ENCODE data around the gene ERICH3. TPM values are rescaled to one million over a fixed set of nuclear protein-coding genes. Genes with fewer than 3 reads are reported as not detected.

ERICH3 gene
- polyA plus RNA-seq, 2 donors: under 0.01 to 0.02 TPM

- Histone ChIP-seq H3K4me1 (ENCODE audit: control insufficient read depth in 2 of 2, insufficient read depth in 2 of 2, low read length in 1 of 2) (no peaks in the 10 kb centered on the region), H3K9me3 (ENCODE audit: control insufficient read depth in 2 of 2, insufficient read depth in 1 of 2, low read depth in 1 of 2, low read length in 1 of 2) (no peaks in the 10 kb centered on the region), H3K4me3 (ENCODE audit: low read depth in 1 of 2, low read length in 2 of 2) (no peak overlapping the region), H3K27ac (ENCODE audit: low read depth in 2 of 2, low read length in 1 of 2) (no peak overlapping the region), H3K27me3 (ENCODE audit: control insufficient read depth in 1 of 2, insufficient read depth in 2 of 2, low read length in 2 of 2) (no peaks in the 10 kb centered on the region), H3K36me3 (ENCODE audit: control insufficient read depth in 2 of 2, insufficient read depth in 2 of 2, low read length in 1 of 2) (no peaks in the 10 kb centered on the region)
- 31 to 37% methylated on average over 2 of the region's 2 CpGs for WGBS, 2 donors
Observed at GRCh38 chr1:74596717-74597116, 76.9 kb downstream of the ERICH3 start.

GRCh38 chr1:74593887-74594866 lies 79.4 kb downstream of the ERICH3 start:
- 71 to 72% methylated on average over 6 of the region's 6 CpGs for WGBS, 2 donors
- H3K4me1 ChIP-seq (ENCODE audit: control insufficient read depth in 2 of 2, insufficient read depth in 2 of 2, low read length in 1 of 2): no peaks in the 10 kb centered on the region
- H3K27me3 ChIP-seq (ENCODE audit: control insufficient read depth in 1 of 2, insufficient read depth in 2 of 2, low read length in 2 of 2): no peaks in the 10 kb centered on the region
- H3K4me3 ChIP-seq (ENCODE audit: low read depth in 1 of 2, low read length in 2 of 2): no peak overlapping the region
- H3K9me3 ChIP-seq (ENCODE audit: control insufficient read depth in 2 of 2, insufficient read depth in 1 of 2, low read depth in 1 of 2, low read length in 1 of 2): no peaks in the 10 kb centered on the region
- no peak overlapping the region for H3K27ac ChIP-seq (ENCODE audit: low read depth in 2 of 2, low read length in 1 of 2)
- no peaks in the 10 kb centered on the region for H3K36me3 ChIP-seq (ENCODE audit: control insufficient read depth in 2 of 2, insufficient read depth in 2 of 2, low read length in 1 of 2)

DNA sequence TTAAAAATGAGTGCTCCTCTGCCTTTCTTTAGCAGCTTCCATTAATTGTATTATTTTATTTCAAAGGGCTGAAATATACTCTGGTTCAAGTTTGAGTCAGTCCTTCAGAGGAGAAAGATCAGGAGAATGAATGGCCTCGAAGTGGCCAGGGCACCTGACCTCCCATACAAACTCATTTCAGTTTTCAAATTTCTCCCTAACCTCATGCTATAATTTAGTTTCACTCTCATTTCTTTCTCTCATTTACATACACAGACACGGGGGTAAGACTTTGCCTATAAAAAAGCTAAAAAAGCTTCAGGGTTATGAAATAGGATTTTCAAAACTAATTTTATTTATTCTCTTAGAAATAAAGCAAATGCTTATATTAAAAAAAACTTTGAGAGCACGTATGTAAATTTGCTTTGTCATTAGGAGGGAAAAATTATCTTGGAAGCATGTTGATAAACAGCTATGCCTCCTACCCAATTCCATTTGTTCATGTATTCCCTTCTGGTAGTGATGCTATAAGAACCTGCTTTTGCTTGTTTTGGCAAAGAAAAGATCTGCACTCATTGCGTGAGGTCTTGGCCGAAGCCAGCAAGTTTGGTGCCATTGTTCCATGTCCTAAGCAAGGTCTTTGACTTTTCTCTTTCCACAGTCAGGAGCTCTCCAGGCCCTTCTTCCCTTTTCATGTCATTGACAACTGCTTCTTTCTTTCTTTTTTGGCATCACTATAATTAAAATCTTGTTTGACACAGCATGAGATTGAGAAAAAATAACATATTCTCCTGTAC lies 80.8 kb downstream of the ERICH3 start:
- Histone ChIP-seq H3K27me3 (ENCODE audit: control insufficient read depth in 1 of 2, insufficient read depth in 2 of 2, low read length in 2 of 2) (no peaks in the 10 kb centered on the region), H3K4me3 (ENCODE audit: low read depth in 1 of 2, low read length in 2 of 2) (no peak overlapping the region), H3K27ac (ENCODE audit: low read depth in 2 of 2, low read length in 1 of 2) (no peak overlapping the region), H3K9me3 (ENCODE audit: control insufficient read depth in 2 of 2, insufficient read depth in 1 of 2, low read depth in 1 of 2, low read length in 1 of 2) (no peaks in the 10 kb centered on the region), H3K36me3 (ENCODE audit: control insufficient read depth in 2 of 2, insufficient read depth in 2 of 2, low read length in 1 of 2) (no peaks in the 10 kb centered on the region), H3K4me1 (ENCODE audit: control insufficient read depth in 2 of 2, insufficient read depth in 2 of 2, low read length in 1 of 2) (no peaks in the 10 kb centered on the region)
- WGBS, 2 donors: 76 to 77% methylated on average over 5 of the region's 5 CpGs

DNA sequence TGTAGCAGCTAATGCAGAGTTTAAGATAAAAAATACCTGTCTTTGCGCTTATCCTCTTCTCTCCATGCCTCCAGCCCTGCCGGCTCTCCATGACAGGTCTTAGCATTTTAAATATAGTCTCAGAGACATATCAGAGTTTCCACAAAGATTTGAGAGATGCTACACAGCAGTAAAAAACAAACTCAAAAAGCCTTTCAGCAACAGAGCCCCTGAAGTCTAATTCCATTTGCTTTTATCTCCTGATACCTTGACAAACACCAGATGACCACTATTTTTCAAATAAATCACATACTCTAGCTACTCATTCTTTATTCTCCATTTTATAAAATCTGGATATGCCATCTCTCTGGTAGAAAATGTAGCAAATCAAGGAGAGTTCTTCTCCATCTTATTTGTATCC lies 81.6 kb downstream of the ERICH3 start:
- Histone ChIP-seq H3K4me3 (ENCODE audit: low read depth in 1 of 2, low read length in 2 of 2) (no peak overlapping the region), H3K27me3 (ENCODE audit: control insufficient read depth in 1 of 2, insufficient read depth in 2 of 2, low read length in 2 of 2) (no peaks in the 10 kb centered on the region), H3K36me3 (ENCODE audit: control insufficient read depth in 2 of 2, insufficient read depth in 2 of 2, low read length in 1 of 2) (no peaks in the 10 kb centered on the region), H3K27ac (ENCODE audit: low read depth in 2 of 2, low read length in 1 of 2) (no peak overlapping the region), H3K9me3 (ENCODE audit: control insufficient read depth in 2 of 2, insufficient read depth in 1 of 2, low read depth in 1 of 2, low read length in 1 of 2) (no peaks in the 10 kb centered on the region), H3K4me1 (ENCODE audit: control insufficient read depth in 2 of 2, insufficient read depth in 2 of 2, low read length in 1 of 2) (no peaks in the 10 kb centered on the region)
- 73 to 74% methylated on average over 2 of the region's 2 CpGs for WGBS, 2 donors

DNA sequence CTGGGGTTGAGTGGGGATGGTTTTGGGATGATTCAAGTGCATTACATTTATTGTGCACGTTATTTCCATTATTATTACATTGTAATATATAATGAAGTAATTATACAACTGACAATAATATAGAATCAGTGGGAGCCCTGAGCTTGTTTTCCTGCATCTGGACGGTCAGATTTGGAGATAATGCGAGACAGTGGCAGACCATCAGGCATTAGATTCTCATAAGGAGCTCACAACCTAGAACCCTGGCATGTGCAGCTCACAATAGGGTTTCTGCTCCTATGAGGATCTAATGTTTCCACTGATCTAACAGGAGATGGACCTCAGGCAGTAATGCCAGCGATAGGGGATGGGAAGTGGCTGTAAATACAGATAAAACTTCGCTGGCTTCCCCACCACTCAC lies 83.3 kb downstream of the ERICH3 start:
- 67 to 70% methylated on average over 5 of the region's 5 CpGs for WGBS, 2 donors
- no peak overlapping the region for H3K4me3 ChIP-seq (ENCODE audit: low read depth in 1 of 2, low read length in 2 of 2)
- no peaks in the 10 kb centered on the region for H3K9me3 ChIP-seq (ENCODE audit: control insufficient read depth in 2 of 2, insufficient read depth in 1 of 2, low read depth in 1 of 2, low read length in 1 of 2)
- no peak overlapping the region for H3K27ac ChIP-seq (ENCODE audit: low read depth in 2 of 2, low read length in 1 of 2)
- H3K4me1 ChIP-seq (ENCODE audit: control insufficient read depth in 2 of 2, insufficient read depth in 2 of 2, low read length in 1 of 2): no peaks in the 10 kb centered on the region
- no peaks in the 10 kb centered on the region for H3K27me3 ChIP-seq (ENCODE audit: control insufficient read depth in 1 of 2, insufficient read depth in 2 of 2, low read length in 2 of 2)
- H3K36me3 ChIP-seq (ENCODE audit: control insufficient read depth in 2 of 2, insufficient read depth in 2 of 2, low read length in 1 of 2): no peaks in the 10 kb centered on the region

GRCh38 chr1:74587888-74588287 lies 85.7 kb downstream of the ERICH3 start:
- Histone ChIP-seq H3K4me1 (ENCODE audit: control insufficient read depth in 2 of 2, insufficient read depth in 2 of 2, low read length in 1 of 2) (no peaks in the 10 kb centered on the region), H3K27ac (ENCODE audit: low read depth in 2 of 2, low read length in 1 of 2) (no peak overlapping the region), H3K27me3 (ENCODE audit: control insufficient read depth in 1 of 2, insufficient read depth in 2 of 2, low read length in 2 of 2) (no peaks in the 10 kb centered on the region), H3K4me3 (ENCODE audit: low read depth in 1 of 2, low read length in 2 of 2) (no peak overlapping the region), H3K36me3 (ENCODE audit: control insufficient read depth in 2 of 2, insufficient read depth in 2 of 2, low read length in 1 of 2) (no peaks in the 10 kb centered on the region), H3K9me3 (ENCODE audit: control insufficient read depth in 2 of 2, insufficient read depth in 1 of 2, low read depth in 1 of 2, low read length in 1 of 2) (no peaks in the 10 kb centered on the region)
- WGBS, 2 donors: 91 to 93% methylated on average over 2 of the region's 2 CpGs

DNA sequence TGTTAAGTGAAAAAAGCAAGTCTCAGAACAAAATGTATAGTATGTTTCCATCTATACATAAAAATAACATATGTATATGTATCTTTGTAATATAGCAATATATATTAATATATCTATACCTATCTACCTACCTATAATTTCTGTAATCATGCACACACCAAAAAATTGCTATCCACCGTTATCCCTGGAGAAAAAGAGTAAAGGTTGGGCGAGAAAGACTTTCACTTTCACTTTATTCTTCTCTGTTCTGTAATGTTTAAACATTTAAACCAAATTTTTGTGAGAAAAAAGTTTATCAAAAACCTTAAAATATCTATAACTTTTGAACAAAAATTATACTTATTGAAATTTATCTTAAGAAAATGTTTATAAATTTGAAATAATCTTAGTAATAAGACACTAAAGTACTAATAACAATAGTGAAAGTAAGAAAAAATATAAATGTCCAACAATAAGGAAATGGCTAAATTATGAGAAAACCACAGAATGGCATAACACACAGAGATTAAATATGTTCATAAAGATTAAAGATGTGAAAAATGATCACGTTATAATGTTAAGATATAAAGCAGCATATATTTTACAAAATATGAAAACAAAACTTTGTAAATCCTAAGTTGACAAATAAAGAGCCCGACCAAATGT lies 87.2 kb downstream of the ERICH3 start:
- Histone ChIP-seq H3K4me3 (ENCODE audit: low read depth in 1 of 2, low read length in 2 of 2) (no peak overlapping the region), H3K4me1 (ENCODE audit: control insufficient read depth in 2 of 2, insufficient read depth in 2 of 2, low read length in 1 of 2) (no peaks in the 10 kb centered on the region), H3K36me3 (ENCODE audit: control insufficient read depth in 2 of 2, insufficient read depth in 2 of 2, low read length in 1 of 2) (no peaks in the 10 kb centered on the region), H3K9me3 (ENCODE audit: control insufficient read depth in 2 of 2, insufficient read depth in 1 of 2, low read depth in 1 of 2, low read length in 1 of 2) (no peaks in the 10 kb centered on the region), H3K27ac (ENCODE audit: low read depth in 2 of 2, low read length in 1 of 2) (no peak overlapping the region), H3K27me3 (ENCODE audit: control insufficient read depth in 1 of 2, insufficient read depth in 2 of 2, low read length in 2 of 2) (no peaks in the 10 kb centered on the region)
- 71 to 74% methylated on average over 4 of the region's 4 CpGs for WGBS, 2 donors

DNA sequence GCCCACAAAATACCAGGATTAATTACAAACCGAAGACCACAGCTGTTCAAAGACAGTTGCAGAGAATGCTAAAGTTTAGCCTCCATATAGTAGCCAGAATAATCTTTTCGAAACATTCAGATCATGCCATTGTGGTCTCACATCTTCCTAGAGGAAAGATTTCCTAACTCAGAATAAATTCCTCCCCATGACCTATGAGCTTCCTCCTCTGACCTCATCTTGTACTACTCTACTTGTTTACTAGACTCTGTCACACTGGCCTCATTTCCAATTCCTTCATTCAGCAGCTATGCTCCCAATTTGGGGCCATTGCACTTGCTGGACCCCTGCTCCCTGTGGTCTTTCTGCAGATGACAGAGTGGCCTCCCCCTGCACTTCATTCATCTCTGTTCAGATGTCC lies 89.4 kb downstream of the ERICH3 start:
- no peak overlapping the region for H3K27ac ChIP-seq (ENCODE audit: low read depth in 2 of 2, low read length in 1 of 2)
- 62 to 72% methylated on average over 2 of the region's 2 CpGs for WGBS, 2 donors
- no peaks in the 10 kb centered on the region for H3K4me1 ChIP-seq (ENCODE audit: control insufficient read depth in 2 of 2, insufficient read depth in 2 of 2, low read length in 1 of 2)
- H3K36me3 ChIP-seq (ENCODE audit: control insufficient read depth in 2 of 2, insufficient read depth in 2 of 2, low read length in 1 of 2): no peaks in the 10 kb centered on the region
- no peaks in the 10 kb centered on the region for H3K9me3 ChIP-seq (ENCODE audit: control insufficient read depth in 2 of 2, insufficient read depth in 1 of 2, low read depth in 1 of 2, low read length in 1 of 2)
- H3K27me3 ChIP-seq (ENCODE audit: control insufficient read depth in 1 of 2, insufficient read depth in 2 of 2, low read length in 2 of 2): no peaks in the 10 kb centered on the region
- H3K4me3 ChIP-seq (ENCODE audit: low read depth in 1 of 2, low read length in 2 of 2): no peak overlapping the region

DNA sequence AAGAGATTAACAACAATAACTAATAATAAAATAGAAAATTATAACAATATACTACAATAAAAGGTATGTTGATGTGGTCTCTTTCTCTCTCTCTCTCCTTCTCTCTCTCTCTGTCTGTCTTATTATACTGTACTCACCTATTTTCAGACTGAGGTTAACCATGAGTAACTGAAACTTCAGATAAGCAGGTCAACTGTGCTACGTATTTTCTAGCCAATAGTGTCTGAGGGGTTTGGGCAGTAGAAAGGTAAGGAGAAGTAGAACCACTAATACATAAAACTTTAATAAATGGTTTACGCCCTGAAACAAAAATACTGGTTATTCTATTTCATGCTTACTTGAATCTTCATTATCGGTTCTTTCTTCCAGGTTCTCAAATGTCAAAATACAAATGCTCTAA lies 90.2 kb downstream of the ERICH3 start:
- H3K36me3 ChIP-seq (ENCODE audit: control insufficient read depth in 2 of 2, insufficient read depth in 2 of 2, low read length in 1 of 2): no peaks in the 10 kb centered on the region
- no peaks in the 10 kb centered on the region for H3K27me3 ChIP-seq (ENCODE audit: control insufficient read depth in 1 of 2, insufficient read depth in 2 of 2, low read length in 2 of 2)
- H3K27ac ChIP-seq (ENCODE audit: low read depth in 2 of 2, low read length in 1 of 2): no peak overlapping the region
- no peak overlapping the region for H3K4me3 ChIP-seq (ENCODE audit: low read depth in 1 of 2, low read length in 2 of 2)
- no peaks in the 10 kb centered on the region for H3K9me3 ChIP-seq (ENCODE audit: control insufficient read depth in 2 of 2, insufficient read depth in 1 of 2, low read depth in 1 of 2, low read length in 1 of 2)
- H3K4me1 ChIP-seq (ENCODE audit: control insufficient read depth in 2 of 2, insufficient read depth in 2 of 2, low read length in 1 of 2): no peaks in the 10 kb centered on the region
- 86 to 89% methylated on average over 3 of the region's 3 CpGs for WGBS, 2 donors

Measured in esophagus (tissue), 2 donors.